Tibial nerve (tissue), 4 donors: Measurements from ENCODE around the gene SLC30A7. TPM values are rescaled to one million over a fixed set of nuclear protein-coding genes. Genes with fewer than 3 reads are reported as not detected.
"Not testable (repeated sequence)": the region's sequence is repeated elsewhere in the genome, so short reads cannot be mapped to it uniquely, and the experiment has no call there.

Source experiments
- DNase-seq, 2 donors: peaks; one replicate each; pipeline ENCODE4 v3.0.0-alpha.2; 2019; ENCODE audit warnings: low spot score in 2 of 2
- H3K27ac ChIP-seq, 4 donors: fragments of 200-600 bp; sonication (generic) in 3 of 4; one replicate each; pipeline ENCODE4 v1.5.1; 2017 to 2019; ENCODE audit warnings: mild to moderate bottlenecking in 1 of 4
- H3K27me3 ChIP-seq, 2 donors: fragments of 200-600 bp; sonication (generic) in 1 of 2; one replicate each; pipeline versions ENCODE4 v1.5.1 to v1.6.0; 2017 to 2019
- H3K36me3 ChIP-seq, 3 donors: fragments of 200-600 bp; sonication (generic); one replicate each; pipeline ENCODE4 v1.5.1; 2018 to 2019
- H3K4me1 ChIP-seq, 4 donors: fragments of 200-600 bp; sonication (generic) in 3 of 4; one replicate each; pipeline ENCODE4 v1.5.1; 2017 to 2019
- H3K4me3 ChIP-seq, 4 donors: fragments of 200-600 bp; sonication (generic) in 3 of 4; one replicate each; pipeline ENCODE4 v1.5.1; 2017 to 2019; ENCODE audit warnings: mild to moderate bottlenecking in 1 of 4, moderate library complexity in 1 of 4
- H3K9me3 ChIP-seq, 4 donors: fragments of 200-600 bp; sonication (generic) in 3 of 4; one replicate each; pipeline ENCODE4 v1.5.1; 2017 to 2019
- EP300 ChIP-seq, 2 donors: sonication (generic); formaldehyde crosslinking; IDR thresholded peaks; one replicate each; pipeline ENCODE4 v1.6.1; 2017; ENCODE audit warnings: antibody characterized with exemption in 2 of 2, mild to moderate bottlenecking in 1 of 2
- POLR2A ChIP-seq, 2 donors: fragments of 450-650 bp; IDR thresholded peaks; one replicate each; pipeline ENCODE4 v1.6.1; 2017; ENCODE audit warnings: antibody characterized with exemption in 2 of 2, mild to moderate bottlenecking in 2 of 2, moderate library complexity in 2 of 2
- WGBS, 2 donors: methylation state at CpG; one replicate each; pipeline ENCODE4 v1.1.5; 2018; 5-methylcytosine and 5-hydroxymethylcytosine counted together
- total RNA-seq, 4 donors: library from RNA; depleted of rRNA; stranded (reverse); fragments of >200 nt; gene quantifications; one replicate each; pipeline ENCODE4 v1.1.0, GENCODE V29; 2016
- TF ChIP-seq, protein P1 (sequence below), 5 experiments: fragments of 200-600 bp in 3 of 5; fragments of 450-650 bp in 2 of 5; sonication (generic) in 3 of 5; IDR thresholded peaks; one replicate each; pipeline ENCODE4 v1.5.1; 2016 to 2019; ENCODE audit warnings: antibody characterized with exemption in 5 of 5, mild to moderate bottlenecking in 3 of 5, moderate library complexity in 2 of 5

Gene SLC30A7
- total RNA-seq, 4 donors from 2014 or later: 14.4 to 28.8 (median 17.7) TPM

DNA sequence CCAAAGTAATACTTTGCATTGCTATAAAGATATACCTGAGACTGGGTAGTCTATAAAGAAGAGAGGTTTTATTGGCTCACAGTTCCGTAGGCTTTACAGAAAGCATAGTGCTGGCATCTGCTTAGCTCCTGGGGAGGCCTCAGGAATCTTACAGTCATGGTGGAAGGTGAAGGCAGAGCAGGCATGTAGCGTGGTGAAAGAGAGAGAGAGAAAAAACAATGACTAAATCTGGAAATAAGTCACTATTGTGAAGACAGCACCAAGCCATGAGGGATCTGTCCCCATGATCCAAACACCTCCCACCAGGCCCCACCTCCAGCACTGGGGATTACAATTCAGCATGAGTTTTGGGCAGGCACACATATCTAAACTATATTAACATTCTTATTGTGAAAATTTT, 30.4 kb downstream of the SLC30A7 start:
- no peak for DNase-seq
- no peak for TF ChIP-seq EP300 (IDR thresholded peaks at IDR 0.05)
- TF ChIP-seq, protein P1, sequence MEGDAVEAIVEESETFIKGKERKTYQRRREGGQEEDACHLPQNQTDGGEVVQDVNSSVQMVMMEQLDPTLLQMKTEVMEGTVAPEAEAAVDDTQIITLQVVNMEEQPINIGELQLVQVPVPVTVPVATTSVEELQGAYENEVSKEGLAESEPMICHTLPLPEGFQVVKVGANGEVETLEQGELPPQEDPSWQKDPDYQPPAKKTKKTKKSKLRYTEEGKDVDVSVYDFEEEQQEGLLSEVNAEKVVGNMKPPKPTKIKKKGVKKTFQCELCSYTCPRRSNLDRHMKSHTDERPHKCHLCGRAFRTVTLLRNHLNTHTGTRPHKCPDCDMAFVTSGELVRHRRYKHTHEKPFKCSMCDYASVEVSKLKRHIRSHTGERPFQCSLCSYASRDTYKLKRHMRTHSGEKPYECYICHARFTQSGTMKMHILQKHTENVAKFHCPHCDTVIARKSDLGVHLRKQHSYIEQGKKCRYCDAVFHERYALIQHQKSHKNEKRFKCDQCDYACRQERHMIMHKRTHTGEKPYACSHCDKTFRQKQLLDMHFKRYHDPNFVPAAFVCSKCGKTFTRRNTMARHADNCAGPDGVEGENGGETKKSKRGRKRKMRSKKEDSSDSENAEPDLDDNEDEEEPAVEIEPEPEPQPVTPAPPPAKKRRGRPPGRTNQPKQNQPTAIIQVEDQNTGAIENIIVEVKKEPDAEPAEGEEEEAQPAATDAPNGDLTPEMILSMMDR (IDR thresholded peaks at IDR 0.05): no peak
- TF ChIP-seq POLR2A (IDR thresholded peaks at IDR 0.05): no peak
- WGBS, 2 donors: 96 to 100% methylated on average over 2 of the region's 2 CpGs
- no peaks in the 10 kb centered on the region for H3K27me3 ChIP-seq
- H3K9me3 ChIP-seq: no peaks in the 10 kb centered on the region
- no peak overlapping the region for H3K27ac ChIP-seq
- H3K36me3 ChIP-seq: peaks cover 0 to 41% (median 0%) of the 10 kb centered on the region in 3 donors
- peaks cover 0 to 2% (median 0%) of the 10 kb centered on the region in 4 donors for H3K4me1 ChIP-seq
- H3K4me3 ChIP-seq: no peak overlapping the region

DNA sequence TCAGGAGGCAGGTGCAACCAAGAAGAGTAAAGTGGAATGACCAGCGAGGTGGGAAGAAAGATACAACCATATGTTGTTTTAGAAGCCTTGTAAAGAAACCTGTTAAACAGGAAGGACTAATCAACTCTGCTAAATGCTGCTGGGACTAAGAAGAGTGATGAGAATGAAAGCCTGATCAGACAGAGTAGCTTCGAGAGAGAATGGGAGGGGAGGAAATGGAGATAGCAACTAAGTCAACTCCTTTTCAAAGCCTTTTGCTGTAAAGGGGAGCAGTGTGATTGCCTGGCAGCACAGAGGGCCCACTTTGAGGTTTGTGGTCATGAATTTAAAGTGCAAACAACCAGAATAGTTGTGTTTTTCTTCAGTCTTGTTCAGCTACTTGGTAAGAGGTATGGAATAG, 31.4 kb downstream of the SLC30A7 start:
- Histone ChIP-seq H3K9me3 (no peaks in the 10 kb centered on the region), H3K4me3 (no peak overlapping the region), H3K4me1 (no peaks in the 10 kb centered on the region), H3K27me3 (no peaks in the 10 kb centered on the region), H3K36me3 (peaks cover 0 to 32% (median 0%) of the 10 kb centered on the region in 3 donors), H3K27ac (no peak overlapping the region)
- TF ChIP-seq POLR2A (IDR thresholded peaks at IDR 0.05) (no peak), EP300 (IDR thresholded peaks at IDR 0.05) (no peak)
- TF ChIP-seq, protein P1 (IDR thresholded peaks at IDR 0.05): no peak
- 59 to 65% methylated on average over 2 of the region's 2 CpGs for WGBS, 2 donors
- DNase-seq: no peak

DNA sequence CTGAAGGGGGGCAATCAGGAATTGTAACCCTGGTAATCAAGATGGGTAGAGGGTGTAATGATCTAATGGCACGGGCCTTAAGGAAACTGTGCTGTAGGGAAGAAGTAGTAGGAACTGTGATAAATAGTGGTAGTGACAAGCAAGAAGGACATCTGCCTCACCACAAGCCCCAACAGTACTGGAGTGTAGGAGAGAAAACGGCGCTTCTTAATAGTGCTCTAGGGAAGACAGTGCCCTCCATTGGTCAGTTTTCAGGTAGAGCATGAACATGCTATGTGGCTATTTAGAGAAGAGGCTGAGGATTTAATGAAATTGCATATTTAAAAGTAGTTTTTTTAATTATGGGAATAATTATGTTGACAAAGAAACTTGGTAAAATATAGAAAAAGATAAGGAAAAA, 32.2 kb downstream of the SLC30A7 start:
- no peak for DNase-seq
- H3K27me3 ChIP-seq: no peaks in the 10 kb centered on the region
- no peak overlapping the region for H3K27ac ChIP-seq
- H3K4me1 ChIP-seq: no peaks in the 10 kb centered on the region
- H3K4me3 ChIP-seq: no peak overlapping the region
- 80 to 85% methylated on average over 3 of the region's 3 CpGs for WGBS, 2 donors
- TF ChIP-seq POLR2A (IDR thresholded peaks at IDR 0.05) (no peak), EP300 (IDR thresholded peaks at IDR 0.05) (no peak)
- TF ChIP-seq, protein P1 (IDR thresholded peaks at IDR 0.05): no peak
- H3K36me3 ChIP-seq: peaks cover 0 to 35% (median 0%) of the 10 kb centered on the region in 3 donors
- H3K9me3 ChIP-seq: no peaks in the 10 kb centered on the region

DNA sequence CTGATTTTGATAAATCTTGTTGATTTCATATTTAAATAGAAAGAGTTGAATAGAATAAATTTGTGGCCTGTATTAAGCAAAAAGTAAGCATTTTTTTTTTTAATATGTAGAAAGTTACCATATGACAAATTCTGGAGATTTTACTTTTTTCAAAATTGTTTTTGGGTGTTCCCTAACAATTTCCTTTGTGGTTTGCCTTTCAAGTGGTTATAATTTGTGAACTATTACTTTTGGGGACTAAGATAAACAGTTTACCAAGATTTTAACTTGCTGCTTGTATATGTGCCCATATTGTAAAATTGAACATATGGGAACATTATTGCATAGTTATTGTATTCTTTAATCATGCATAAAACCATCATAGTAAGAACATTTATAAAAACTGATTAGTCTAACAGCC, 34.6 kb downstream of the SLC30A7 start:
- Histone ChIP-seq H3K27ac (no peak overlapping the region), H3K4me1 (no peaks in the 10 kb centered on the region), H3K9me3 (no peaks in the 10 kb centered on the region), H3K36me3 (peaks cover 0 to 37% (median 0%) of the 10 kb centered on the region in 3 donors), H3K27me3 (no peaks in the 10 kb centered on the region), H3K4me3 (no peak overlapping the region)
- no peak for DNase-seq
- TF ChIP-seq, protein P1 (IDR thresholded peaks at IDR 0.05): no peak
- no peak for TF ChIP-seq POLR2A (IDR thresholded peaks at IDR 0.05)
- TF ChIP-seq EP300 (IDR thresholded peaks at IDR 0.05): no peak

DNA sequence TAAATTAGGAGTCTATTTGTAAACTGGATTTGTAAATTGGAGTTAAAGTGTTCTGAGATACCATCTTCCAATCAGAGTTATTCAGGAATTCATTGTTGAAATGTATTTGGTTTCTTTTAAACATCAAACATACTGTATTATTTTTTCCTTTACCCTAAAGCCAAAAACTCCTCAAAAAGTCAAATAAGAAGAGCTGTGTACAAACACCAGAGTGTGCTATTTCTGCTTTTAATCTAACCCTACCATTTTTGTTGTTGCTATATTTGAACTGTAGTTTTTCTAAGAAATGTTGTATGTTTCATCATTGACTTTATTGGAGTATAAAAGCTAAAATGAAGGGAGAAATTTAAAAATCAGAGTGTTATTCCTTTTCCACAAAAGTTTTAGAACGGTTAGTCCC, 35.8 kb downstream of the SLC30A7 start:
- Histone ChIP-seq H3K4me3 (no peak overlapping the region), H3K27ac (no peak overlapping the region), H3K36me3 (peaks cover 0 to 31% (median 0%) of the 10 kb centered on the region in 3 donors), H3K9me3 (no peaks in the 10 kb centered on the region), H3K4me1 (no peaks in the 10 kb centered on the region), H3K27me3 (no peaks in the 10 kb centered on the region)
- 85 to 96% methylated on average over 1 of the region's 1 CpG for WGBS, 2 donors
- no peak for DNase-seq
- TF ChIP-seq, protein P1 (IDR thresholded peaks at IDR 0.05): no peak
- no peak for TF ChIP-seq POLR2A (IDR thresholded peaks at IDR 0.05)
- no peak for TF ChIP-seq EP300 (IDR thresholded peaks at IDR 0.05)

DNA sequence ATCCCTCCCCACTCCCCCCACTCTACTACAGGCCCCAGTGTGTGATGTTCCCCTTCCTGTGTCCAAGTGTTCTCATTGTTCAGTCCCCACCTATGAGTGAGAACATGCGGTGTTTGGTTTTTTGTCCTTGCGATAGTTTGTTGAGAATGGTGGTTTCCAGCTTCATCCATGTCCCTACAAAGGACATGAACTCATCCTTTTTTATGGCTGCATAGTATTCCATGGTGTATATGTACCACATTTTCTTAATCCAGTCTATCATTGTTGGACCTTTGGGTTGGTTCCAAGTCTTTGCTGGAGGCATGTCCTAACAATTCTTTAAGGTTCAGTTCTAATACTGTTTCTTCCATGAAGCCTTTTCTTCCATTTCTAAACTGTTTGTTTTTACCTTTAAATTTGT, 37.7 kb downstream of the SLC30A7 start:
- DNase-seq: not testable (repeated sequence)
- peaks cover 0 to 43% (median 0%) of the 10 kb centered on the region in 3 donors for H3K36me3 ChIP-seq
- 98% methylated on average over 2 of the region's 2 CpGs for WGBS, 2 donors

More for the DNA sequence above, 37.7 kb downstream of the SLC30A7 start:
- not testable (repeated sequence) for H3K27ac ChIP-seq, H3K27me3 ChIP-seq, H3K4me3 ChIP-seq, H3K4me1 ChIP-seq, H3K9me3 ChIP-seq
